ENCODE measurements around the gene HLA-F. TPM values are rescaled to one million over a fixed set of nuclear protein-coding genes. Genes with fewer than 3 reads are reported as not detected.

HLA-F gene
- total and polyA plus RNA-seq, 8 donors: 15.4 to 197 (median 21.1) TPM

DNA sequence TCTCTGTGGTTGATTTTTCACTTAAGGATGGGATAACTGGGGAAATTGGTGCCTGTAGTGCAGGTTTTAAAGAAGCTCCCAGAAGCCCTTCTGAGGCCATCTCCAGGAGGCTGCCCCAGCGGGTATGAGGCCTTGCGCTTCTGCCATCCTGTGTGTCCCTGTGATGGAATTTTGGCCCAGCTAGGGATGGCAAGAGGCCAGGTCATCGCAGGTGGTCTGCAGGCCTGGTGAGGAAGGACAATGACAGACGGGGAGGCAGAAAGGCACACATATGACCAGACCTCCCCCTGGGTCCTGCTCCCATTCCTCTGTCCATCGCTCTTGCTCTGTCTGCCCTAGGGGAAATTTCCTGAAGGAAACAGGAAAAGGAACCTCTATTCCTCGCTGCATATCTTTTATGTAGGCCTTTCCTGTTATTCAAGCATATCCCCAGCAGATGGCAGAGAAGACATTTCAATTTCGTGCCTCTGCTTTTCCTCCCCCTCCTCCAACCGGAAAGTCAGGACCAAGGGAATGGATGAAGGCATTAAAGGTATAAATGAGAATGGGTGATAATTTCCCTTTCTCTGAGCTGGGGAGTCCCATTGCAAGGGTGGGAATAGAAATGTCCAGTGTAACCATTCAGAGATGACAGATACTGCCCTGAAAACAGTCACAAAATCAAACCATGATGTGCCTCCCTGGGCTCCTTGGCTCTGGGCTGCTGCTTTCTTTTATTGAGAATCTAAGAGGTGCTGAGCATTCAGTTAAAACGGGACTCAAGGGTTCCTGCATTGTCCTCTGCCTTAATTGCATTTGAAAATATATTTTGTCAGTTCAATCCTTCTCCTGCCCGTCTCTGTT, 17.6 kb upstream of the HLA-F start:
- intact Hi-C loops (cut with DNase I): loop anchor here in 1 of 2 donors (10.0 kb wide), 1 partner anchor 129 kb away; no protein-coding TSS in a partner anchor
- TF ChIP-seq, protein P1, sequence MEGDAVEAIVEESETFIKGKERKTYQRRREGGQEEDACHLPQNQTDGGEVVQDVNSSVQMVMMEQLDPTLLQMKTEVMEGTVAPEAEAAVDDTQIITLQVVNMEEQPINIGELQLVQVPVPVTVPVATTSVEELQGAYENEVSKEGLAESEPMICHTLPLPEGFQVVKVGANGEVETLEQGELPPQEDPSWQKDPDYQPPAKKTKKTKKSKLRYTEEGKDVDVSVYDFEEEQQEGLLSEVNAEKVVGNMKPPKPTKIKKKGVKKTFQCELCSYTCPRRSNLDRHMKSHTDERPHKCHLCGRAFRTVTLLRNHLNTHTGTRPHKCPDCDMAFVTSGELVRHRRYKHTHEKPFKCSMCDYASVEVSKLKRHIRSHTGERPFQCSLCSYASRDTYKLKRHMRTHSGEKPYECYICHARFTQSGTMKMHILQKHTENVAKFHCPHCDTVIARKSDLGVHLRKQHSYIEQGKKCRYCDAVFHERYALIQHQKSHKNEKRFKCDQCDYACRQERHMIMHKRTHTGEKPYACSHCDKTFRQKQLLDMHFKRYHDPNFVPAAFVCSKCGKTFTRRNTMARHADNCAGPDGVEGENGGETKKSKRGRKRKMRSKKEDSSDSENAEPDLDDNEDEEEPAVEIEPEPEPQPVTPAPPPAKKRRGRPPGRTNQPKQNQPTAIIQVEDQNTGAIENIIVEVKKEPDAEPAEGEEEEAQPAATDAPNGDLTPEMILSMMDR (IDR thresholded peaks at IDR 0.05): peak; percentile 30 to 62
- DNase-seq (peak in 2 of 4 donors; percentile 20 to 60), ATAC-seq (peak; percentile 88)
- Histone ChIP-seq H3K27me3 (peaks cover 0 to 61% of the 10 kb centered on the region in 2 donors), H3K4me1 (peaks cover 0 to 6% of the 10 kb centered on the region in 2 donors), H3K9me3 (no peaks in the 10 kb centered on the region), H3K36me3 (no peaks in the 10 kb centered on the region), H3K27ac (no peak overlapping the region), H3K4me3 (no peak overlapping the region)

- Histone ChIP-seq H3K4me3 (peak overlapping the region in 1 of 2 donors; percentile 5), H3K4me1 (peaks cover 0 to 3% of the 10 kb centered on the region in 2 donors), H3K36me3 (no peaks in the 10 kb centered on the region), H3K27ac (no peak overlapping the region), H3K27me3 (peaks cover 0 to 38% of the 10 kb centered on the region in 2 donors), H3K9me3 (no peaks in the 10 kb centered on the region)
- ATAC-seq (no peak), DNase-seq (no peak)
- intact Hi-C loops (cut with DNase I): loop anchor here in 1 of 2 donors (10.0 kb wide), 1 partner anchor 126 kb away; no protein-coding TSS in a partner anchor
- TF ChIP-seq, protein P1 (IDR thresholded peaks at IDR 0.05): no peak
Measured at GRCh38 chr6:29708432-29709179, 14.6 kb upstream of the HLA-F start.

DNA sequence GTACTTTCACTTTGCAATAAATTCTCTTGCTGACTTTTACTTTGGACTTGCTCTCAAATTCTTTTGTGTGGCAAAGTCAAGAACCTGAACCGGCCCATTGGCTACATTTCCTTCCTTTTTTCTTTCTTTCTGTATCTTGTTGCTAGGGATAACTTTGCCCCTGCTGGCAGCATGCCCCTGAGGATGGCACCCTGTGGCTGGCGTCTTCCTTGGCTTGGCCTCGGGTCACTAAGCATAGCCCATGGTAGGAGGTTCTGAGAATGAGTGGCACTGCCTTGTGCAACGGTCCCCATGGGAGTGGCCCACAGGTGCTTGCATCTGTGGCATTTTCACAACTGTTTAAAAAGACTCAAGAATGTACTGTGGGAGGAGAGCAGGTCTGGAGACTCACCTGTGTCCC, 14.0 kb upstream of the HLA-F start:
- Histone ChIP-seq H3K27me3 (peaks cover 0 to 34% of the 10 kb centered on the region in 2 donors), H3K27ac (peak overlapping the region in 1 of 2 donors; percentile 23), H3K4me1 (peaks cover 0 to 3% of the 10 kb centered on the region in 2 donors), H3K4me3 (no peak overlapping the region), H3K9me3 (no peaks in the 10 kb centered on the region), H3K36me3 (no peaks in the 10 kb centered on the region)
- intact Hi-C loops (cut with DNase I): loop anchor here in 1 of 2 donors (10.0 kb wide), 1 partner anchor 126 kb away; no protein-coding TSS in a partner anchor
- ATAC-seq (no peak), DNase-seq (no peak)
- TF ChIP-seq, protein P1 (IDR thresholded peaks at IDR 0.05): no peak

DNA sequence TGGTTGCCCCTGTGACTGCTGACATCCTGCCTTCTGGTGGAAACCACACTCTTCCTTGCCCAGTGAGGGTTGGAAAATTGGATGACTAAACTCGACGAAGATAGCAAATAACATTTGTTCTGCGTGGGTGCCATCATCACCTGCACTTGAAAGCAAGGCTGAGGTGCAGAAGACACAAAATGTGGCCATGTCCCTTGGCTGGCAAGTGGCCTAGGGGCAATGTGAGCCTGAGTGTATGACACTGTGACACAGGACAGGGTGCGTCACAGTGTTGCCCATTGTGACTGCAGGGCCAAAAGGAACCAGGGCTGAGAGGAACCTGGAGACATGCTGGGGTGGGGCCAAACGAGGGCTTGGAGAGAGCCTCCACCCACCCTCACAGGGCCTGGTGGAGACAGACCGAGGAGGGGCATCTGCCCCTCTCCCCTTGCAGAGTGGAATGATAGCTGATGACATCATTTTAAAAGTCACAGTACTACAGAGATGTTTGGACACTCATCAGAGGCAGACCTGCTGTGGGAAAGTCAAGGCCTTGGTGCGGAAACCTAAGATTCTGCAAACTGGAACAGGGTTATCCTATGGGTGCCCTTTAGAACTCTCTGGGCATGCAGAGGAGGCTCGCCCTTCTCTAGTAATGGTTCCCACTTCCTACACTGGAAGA, 12.8 kb upstream of the HLA-F start:
- peaks cover 0 to 34% of the 10 kb centered on the region in 2 donors for H3K27me3 ChIP-seq
- H3K9me3 ChIP-seq: no peaks in the 10 kb centered on the region
- H3K4me1 ChIP-seq: peaks cover 0 to 3% of the 10 kb centered on the region in 2 donors
- no peak overlapping the region for H3K4me3 ChIP-seq
- DNase-seq: no peak
- intact Hi-C loops (cut with DNase I): no loop called here
- H3K36me3 ChIP-seq: no peaks in the 10 kb centered on the region
- TF ChIP-seq, protein P1 (IDR thresholded peaks at IDR 0.05): no peak
- no peak for ATAC-seq
- H3K27ac ChIP-seq: no peak overlapping the region
